Testis (tissue), 2 donors: Measurements from ENCODE around the gene SYNE2.
"Not testable (repeated sequence)": the region's sequence is repeated elsewhere in the genome, so short reads cannot be mapped to it uniquely, and the experiment has no call there.

Source experiments
- CTCF ChIP-seq, 3 experiments: fragments of 450-650 bp in 2 of 3; fragments of 200-600 bp in 1 of 3; sonication (generic) in 1 of 3; IDR thresholded peaks; one replicate each; pipeline ENCODE4 v1.5.1; 2016 to 2019; ENCODE audit warnings: antibody characterized with exemption in 3 of 3, mild to moderate bottlenecking in 2 of 3, moderate library complexity in 1 of 3
- POLR2A ChIP-seq: fragments of 450-650 bp; IDR thresholded peaks from one replicate; pipeline ENCODE4 v1.6.1; 2017; ENCODE audit warnings: antibody characterized with exemption, mild to moderate bottlenecking, moderate library complexity

- TF ChIP-seq CTCF (IDR thresholded peaks at IDR 0.05); POLR2A: not testable (repeated sequence)
Observed at GRCh38 chr14:64118403-64118742, 265.6 kb downstream of the SYNE2 start.
